GM23248 (cell line): ENCODE data around the gene PEPD. TPM values are rescaled to one million over a fixed set of nuclear protein-coding genes. Genes with fewer than 3 reads are reported as not detected.

Experiments used
- DNase-seq: peaks from one replicate; pipeline ENCODE4 v3.0.0-alpha.2; 2015
- H2AFZ ChIP-seq: fragments of 200-600 bp; sonication (generic); 2 replicates; pipeline ENCODE4 v1.6.1; 2016; ENCODE audit warnings: antibody characterized with exemption
- H3F3A ChIP-seq: fragments of 200-600 bp; sonication (generic); 2 replicates; pipeline ENCODE4 v1.6.1; 2016; ENCODE audit warnings: mild to moderate bottlenecking, antibody characterized with exemption, mixed run types; ENCODE audit not compliant: insufficient read depth
- H3K27ac ChIP-seq: fragments of 200-600 bp; sonication (generic); 2 replicates; pipeline ENCODE4 v1.5.1; 2016; ENCODE audit warnings: mild to moderate bottlenecking
- H3K27me3 ChIP-seq: fragments of 200-600 bp; sonication (generic); replicated peaks from 2 replicates; pipeline ENCODE4 v1.6.1; 2016; ENCODE audit warnings: mild to moderate bottlenecking; ENCODE audit not compliant: insufficient read depth
- H3K36me3 ChIP-seq: fragments of 200-600 bp; sonication (generic); 2 replicates; pipeline ENCODE4 v1.6.1; 2016; ENCODE audit warnings: low read depth, mild to moderate bottlenecking
- H3K4me1 ChIP-seq: fragments of 200-600 bp; sonication (generic); 2 replicates; pipeline ENCODE4 v1.6.1; 2016; ENCODE audit warnings: mild to moderate bottlenecking; ENCODE audit not compliant: insufficient read depth
- H3K4me2 ChIP-seq: fragments of 200-600 bp; sonication (generic); one replicate; pipeline ENCODE4 v1.6.1; 2016; ENCODE audit warnings: mild to moderate bottlenecking; ENCODE audit not compliant: unreplicated experiment
- H3K4me3 ChIP-seq: fragments of 200-600 bp; sonication (generic); 2 replicates; pipeline ENCODE4 v1.5.1; 2016; ENCODE audit warnings: mild to moderate bottlenecking
- H3K79me2 ChIP-seq: fragments of 200-600 bp; sonication (generic); 2 replicates; pipeline ENCODE4 v1.6.1; 2016; ENCODE audit warnings: mild to moderate bottlenecking; ENCODE audit not compliant: insufficient read depth
- H3K9ac ChIP-seq: fragments of 200-600 bp; sonication (generic); 2 replicates; pipeline ENCODE4 v1.6.1; 2016; ENCODE audit warnings: mild to moderate bottlenecking
- H3K9me2 ChIP-seq: fragments of 200-600 bp; sonication (generic); 2 replicates; pipeline ENCODE4 v1.6.1; 2016; ENCODE audit warnings: mixed run types, mild to moderate bottlenecking, moderate library complexity; ENCODE audit not compliant: insufficient read depth
- H3K9me3 ChIP-seq: fragments of 200-600 bp; sonication (generic); one replicate; pipeline ENCODE4 v1.6.1; 2017; ENCODE audit warnings: low read depth
- H4K20me1 ChIP-seq: fragments of 200-600 bp; sonication (generic); 2 replicates; pipeline ENCODE4 v1.6.0; 2016; ENCODE audit not compliant: insufficient read depth
- EZH2 ChIP-seq: fragments of 200-600 bp; sonication (generic); IDR thresholded peaks from 2 replicates; pipeline ENCODE4 v1.6.1; 2018; ENCODE audit warnings: antibody characterized with exemption, mild to moderate bottlenecking; ENCODE audit not compliant: insufficient read depth, poor library complexity, severe bottlenecking
- EZH2phosphoT487 ChIP-seq: fragments of 200-600 bp; sonication (generic); IDR thresholded peaks from 2 replicates; pipeline ENCODE4 v1.6.1; 2018; ENCODE audit warnings: antibody characterized with exemption, moderate library complexity, mild to moderate bottlenecking, low read depth; ENCODE audit not compliant: insufficient read depth
- WGBS, 2 experiments: methylation state at CpG; one replicate each; pipeline ENCODE4 v1.1.6; 2015 to 2017; ENCODE audit warnings: low lambda C conversion rate in 2 of 2, low coverage in 1 of 2; ENCODE audit errors: missing lambda C conversion rate in 2 of 2; 5-methylcytosine and 5-hydroxymethylcytosine counted together
- in situ Hi-C: fragments of 300-500 bp; cut with MboI; formaldehyde crosslinking; loops from 2 replicates; pipeline ENCODE4 v1.15.0; 2020
- polyA plus RNA-seq: library from polyadenylated mRNA; unstranded; fragments of >200 nt; fragmentation: Nextera tagmentation; extraction: Ambion mirVana; gene quantifications from 2 replicates; pipeline ENCODE4 v1.2.1, GENCODE V29; 2016
- total RNA-seq: library from RNA; depleted of rRNA; stranded (reverse); fragments of >200 nt; shearing (Covaris generic); gene quantifications from 2 replicates; pipeline ENCODE4 v1.2.3, GENCODE V29; 2014

The PEPD gene
- total and polyA plus RNA-seq, 2 experiments from 2014 or later, result 54.8 to 86.5 TPM

- Histone ChIP-seq H3K4me3 (no peak overlapping the region), H3K4me1 (no peaks in the 10 kb centered on the region), H3K4me2 (no peak overlapping the region), H3F3A (no peaks in the 10 kb centered on the region), H3K9me3 (no peaks in the 10 kb centered on the region), H3K9me2 (no peaks in the 10 kb centered on the region), H3K79me2 (no peaks in the 10 kb centered on the region), H2AFZ (no peak overlapping the region), H3K9ac (no peak overlapping the region), H3K27ac (no peak overlapping the region), H3K36me3 (no peaks in the 10 kb centered on the region), H4K20me1 (no peaks in the 10 kb centered on the region), H3K27me3 (no peaks in the 10 kb centered on the region)
- TF ChIP-seq EZH2, result no peak
- no peak for TF ChIP-seq EZH2phosphoT487
- in situ Hi-C loops, result no loop called here
- WGBS, 2 experiments, result 66 to 67% methylated on average over 27 of the region's 27 CpGs
- peak; percentile 71 for DNase-seq
These were observed 105.0 kb downstream of the PEPD start for GRCh38 chr19:33416307-33417215.

DNA sequence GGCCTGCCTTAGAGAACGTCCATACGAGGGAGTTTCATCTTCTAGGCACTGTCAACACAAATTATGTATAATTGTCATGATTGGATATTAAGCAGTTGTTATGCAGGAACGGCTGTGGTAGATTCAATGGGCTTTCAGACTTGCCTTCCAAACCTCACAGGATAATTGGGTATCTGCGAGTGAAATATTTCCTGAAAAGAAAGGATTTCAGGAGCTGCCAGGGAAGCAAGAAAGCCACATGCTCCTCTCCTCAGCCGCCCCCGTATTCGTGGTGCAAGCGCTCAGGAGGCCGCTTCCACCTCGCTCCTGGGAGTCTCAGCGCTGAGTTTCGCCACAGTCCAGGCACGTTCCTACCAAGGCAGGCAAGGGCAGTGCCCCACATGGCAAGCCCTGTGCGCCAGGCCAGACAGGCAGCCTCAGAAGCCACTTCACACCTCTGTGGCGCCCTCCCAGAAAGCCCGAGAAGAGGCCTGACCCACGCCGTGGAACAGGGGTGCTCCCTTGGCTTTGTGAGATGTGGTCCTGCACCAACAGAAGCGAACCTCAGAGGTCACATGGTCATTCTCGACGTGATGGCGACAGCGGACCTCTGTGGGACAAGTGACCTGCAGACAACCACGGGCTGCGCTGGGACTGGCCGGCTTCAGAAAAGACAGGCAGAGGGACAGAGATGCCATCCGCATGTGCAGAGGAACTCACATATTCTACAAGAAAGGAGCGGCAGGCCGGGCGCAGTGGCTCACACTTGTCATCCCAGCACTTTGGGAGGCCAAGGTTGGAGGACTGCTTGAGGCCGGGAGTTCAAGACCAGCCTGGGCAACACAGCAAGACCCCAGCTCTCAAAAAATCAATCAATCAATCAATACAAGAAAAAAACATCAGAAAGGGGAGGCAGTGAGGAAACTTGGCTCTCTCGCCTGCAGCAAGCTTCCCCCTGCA lies 106.7 kb downstream of the PEPD start:
- Histone ChIP-seq H3K36me3 (no peaks in the 10 kb centered on the region), H3K9me3 (no peaks in the 10 kb centered on the region), H3K27ac (no peak overlapping the region), H4K20me1 (no peaks in the 10 kb centered on the region), H2AFZ (no peak overlapping the region), H3K9me2 (no peaks in the 10 kb centered on the region), H3F3A (no peaks in the 10 kb centered on the region), H3K4me1 (no peaks in the 10 kb centered on the region), H3K4me3 (no peak overlapping the region), H3K4me2 (no peak overlapping the region), H3K9ac (no peak overlapping the region), H3K27me3 (no peaks in the 10 kb centered on the region), H3K79me2 (no peaks in the 10 kb centered on the region)
- TF ChIP-seq EZH2, result no peak
- no peak for TF ChIP-seq EZH2phosphoT487
- in situ Hi-C loops, result no loop called here
- WGBS, 2 experiments, result 90 to 91% methylated on average over 32 of the region's 32 CpGs
- DNase-seq, result no peak

- Histone ChIP-seq H4K20me1 (no peaks in the 10 kb centered on the region), H3K4me2 (no peak overlapping the region), H3F3A (no peaks in the 10 kb centered on the region), H3K27me3 (no peaks in the 10 kb centered on the region), H2AFZ (no peak overlapping the region), H3K36me3 (no peaks in the 10 kb centered on the region), H3K9me2 (no peaks in the 10 kb centered on the region), H3K79me2 (no peaks in the 10 kb centered on the region), H3K27ac (no peak overlapping the region), H3K4me1 (no peaks in the 10 kb centered on the region), H3K4me3 (no peak overlapping the region), H3K9ac (no peak overlapping the region), H3K9me3 (no peaks in the 10 kb centered on the region)
- TF ChIP-seq EZH2phosphoT487 (no peak), EZH2 (no peak)
- in situ Hi-C loops, result no loop called here
- DNase-seq, result no peak
- WGBS, 2 experiments, result 80 to 92% methylated on average over 16 to 25 of the region's 25 CpGs
These were observed 107.5 kb downstream of the PEPD start for GRCh38 chr19:33413868-33414666.

GRCh38 chr19:33413426-33413725 lies 108.2 kb downstream of the PEPD start:
- TF ChIP-seq EZH2 (no peak), EZH2phosphoT487 (no peak)
- Histone ChIP-seq H2AFZ (no peak overlapping the region), H3K4me2 (no peak overlapping the region), H3K27ac (no peak overlapping the region), H3K9me2 (no peaks in the 10 kb centered on the region), H3F3A (no peaks in the 10 kb centered on the region), H4K20me1 (no peaks in the 10 kb centered on the region), H3K36me3 (no peaks in the 10 kb centered on the region), H3K9ac (no peak overlapping the region), H3K27me3 (no peaks in the 10 kb centered on the region), H3K9me3 (no peaks in the 10 kb centered on the region), H3K79me2 (no peaks in the 10 kb centered on the region), H3K4me3 (no peak overlapping the region), H3K4me1 (no peaks in the 10 kb centered on the region)
- no peak for DNase-seq
- WGBS, 2 experiments, result 96% methylated on average over 12 to 13 of the region's 13 CpGs
- in situ Hi-C loops, result no loop called here
